Endothelial cell of umbilical vein (primary cell): ENCODE results near the gene ALPL. TPM values are rescaled to one million over a fixed set of nuclear protein-coding genes. Genes with fewer than 3 reads are reported as not detected.

Source experiments
- BruUV-seq: library from RNA; stranded (reverse); fragments of 400-500 nt; replicated peaks from 2 replicates; lab custom pipeline; 2021; lab: Mats Ljungman, UMichigan
- CTCF ChIA-PET: fragments of 300-600, 350-600 bp; sonication (Branson Sonifier 250); formaldehyde crosslinking; loops from one replicate; lab custom pipeline; 2021; ENCODE audit warnings: antibody characterized with exemption, inconsistent platforms; lab: Charles Lee
- POLR2A ChIA-PET: fragments of 300-600, 350-600 bp; sonication (Branson Sonifier 250); formaldehyde crosslinking; loops from one replicate; lab custom pipeline; 2021; ENCODE audit warnings: antibody characterized with exemption, inconsistent platforms; lab: Charles Lee
- DNase-seq: peaks from one replicate; pipeline ENCODE4 v3.0.0-alpha.2; 2011; ENCODE audit warnings: low read depth, low spot score
- FAIRE-seq: peaks from 2 replicates; lab custom pipeline; 2011; peaks lifted over from hg19 to GRCh38; lab: Jason Lieb, UNC
- H2AFZ ChIP-seq: 2 replicates; pipeline ENCODE4 v1.6.0; 2012; ENCODE audit warnings: low read depth, low read length, control low read depth, inconsistent platforms
- H3K27ac ChIP-seq: 2 replicates; pipeline ENCODE4 v1.5.1; 2011; ENCODE audit warnings: low read depth, mild to moderate bottlenecking, control low read depth, low read length, moderate library complexity; ENCODE audit not compliant: insufficient read depth
- H3K27me3 ChIP-seq, 2 experiments: 2 replicates each; pipeline versions ENCODE4 v1.6.0 to v1.6.1; 2011; ENCODE audit warnings: low read length in 2 of 2, mixed read lengths in 1 of 2; ENCODE audit not compliant: control insufficient read depth in 2 of 2, insufficient read depth in 2 of 2
- H3K36me3 ChIP-seq, 2 experiments: 2 replicates in 1 of 2; 3 replicates in 1 of 2; pipeline ENCODE4 v1.5.1; 2011; ENCODE audit warnings: low read length in 2 of 2, mild to moderate bottlenecking in 1 of 2, moderate library complexity in 1 of 2; ENCODE audit not compliant: control insufficient read depth in 2 of 2, insufficient read depth in 2 of 2; ENCODE audit errors: extremely low read depth in 1 of 2
- H3K4me1 ChIP-seq: 3 replicates; pipeline ENCODE4 v1.5.1; 2011; ENCODE audit warnings: mild to moderate bottlenecking, low read length; ENCODE audit not compliant: control insufficient read depth, insufficient read depth; ENCODE audit errors: extremely low read depth
- H3K4me2 ChIP-seq: 2 replicates; pipeline ENCODE4 v1.6.1; 2011; ENCODE audit warnings: low read length, control low read depth, mixed read lengths; ENCODE audit not compliant: insufficient read depth
- H3K4me3 ChIP-seq, 3 experiments: fragments of 200-600 bp in 1 of 3; sonication (generic), shearing (Covaris generic) in 1 of 3; replicated peaks in 1 of 3; 2 replicates each; pipeline ENCODE4 v1.5.1; 2011 to 2016; ENCODE audit warnings: control low read depth in 3 of 3, low read length in 3 of 3, mild to moderate bottlenecking in 2 of 3, inconsistent platforms in 1 of 3, low read depth in 1 of 3, moderate library complexity in 1 of 3; ENCODE audit not compliant: insufficient read depth in 1 of 3
- H3K79me2 ChIP-seq: 2 replicates; pipeline ENCODE4 v1.6.0; 2012; ENCODE audit warnings: low read length, inconsistent platforms; ENCODE audit not compliant: control insufficient read depth, insufficient read depth
- H3K9ac ChIP-seq: replicated peaks from 2 replicates; pipeline ENCODE3; 2011; ENCODE audit warnings: low read length, control low read depth; ENCODE audit not compliant: insufficient read depth; ENCODE audit errors: extremely low read depth
- H3K9me1 ChIP-seq: replicated peaks from 3 replicates; pipeline ENCODE4 v1.6.0; 2011; ENCODE audit warnings: mild to moderate bottlenecking, low read length; ENCODE audit not compliant: control insufficient read depth, insufficient read depth; ENCODE audit errors: extremely low read depth
- H3K9me3 ChIP-seq: replicated peaks from 2 replicates; pipeline ENCODE4 v1.5.1; 2012; ENCODE audit warnings: low read length, inconsistent platforms; ENCODE audit not compliant: control insufficient read depth, insufficient read depth
- H4K20me1 ChIP-seq: replicated peaks from 2 replicates; pipeline ENCODE3; 2011; ENCODE audit warnings: mild to moderate bottlenecking, low read length; ENCODE audit not compliant: control insufficient read depth, insufficient read depth; ENCODE audit errors: extremely low read depth
- EZH2 ChIP-seq: IDR thresholded peaks from 2 replicates; pipeline ENCODE4 v1.6.1; 2012; ENCODE audit warnings: borderline replicate concordance, low read depth, mild to moderate bottlenecking, moderate library complexity, low read length, inconsistent platforms; ENCODE audit not compliant: severe bottlenecking
- FOS ChIP-seq: IDR thresholded peaks from 2 replicates; pipeline ENCODE4 v1.6.1; 2011; ENCODE audit warnings: mild to moderate bottlenecking, low read length, moderate library complexity, borderline replicate concordance; ENCODE audit not compliant: insufficient read depth
- GATA2 ChIP-seq: IDR thresholded peaks from 2 replicates; pipeline ENCODE4 v1.7.0; 2011; ENCODE audit warnings: low read depth, mild to moderate bottlenecking, moderate library complexity, mixed read lengths, low read length; ENCODE audit not compliant: insufficient read length, insufficient read depth
- JUN ChIP-seq: IDR thresholded peaks from 2 replicates; pipeline ENCODE4 v1.6.1; 2011; ENCODE audit warnings: borderline replicate concordance, low read depth; ENCODE audit not compliant: insufficient read length, insufficient read depth
- MYC ChIP-seq: IDR thresholded peaks from one replicate; pipeline ENCODE4 v1.6.1; 2011; ENCODE audit warnings: mild to moderate bottlenecking, low read depth, low read length
- POLR2A ChIP-seq: IDR thresholded peaks from 2 replicates; pipeline ENCODE4 v1.6.1; 2012; ENCODE audit warnings: low read depth, mild to moderate bottlenecking, control low read depth, low read length
- POLR2AphosphoS5 ChIP-seq: IDR thresholded peaks from 2 replicates; pipeline ENCODE4 v1.6.1; 2012; ENCODE audit warnings: low read depth, mild to moderate bottlenecking, control low read depth, low read length, moderate library complexity; ENCODE audit not compliant: insufficient read depth
- dilution Hi-C: fragments of 300-500 bp; cut with MboI; formaldehyde crosslinking; loops from one replicate; pipeline ENCODE4 v1.15.0; 2019; ENCODE audit warnings: low sequenced_read_pairs; ENCODE audit not compliant: extremely low pct_ligation_motif_present
- intact Hi-C: fragments of 100-400 bp; cut with micrococcal nuclease; formaldehyde crosslinking; loops from one replicate; pipeline ENCODE4 v1.10.0; 2022
- polyA plus RNA-seq, 4 experiments: library from polyadenylated mRNA; depleted of rRNA in 3 of 4; stranded (reverse) in 3 of 4; unstranded in 1 of 4; fragments of >200 nt; gene quantifications; 2 replicates each; pipeline versions ENCODE4 v1.2.1 to v1.2.3, GENCODE V29; 2011 to 2012; ENCODE audit warnings: missing spikeins in 1 of 4
- total RNA-seq: library from RNA; stranded (reverse); gene quantifications from 2 replicates; pipeline ENCODE4 v1.2.3, GENCODE V29; 2021
- TF ChIP-seq, protein P1 (sequence below): IDR thresholded peaks from 2 replicates; pipeline ENCODE4 v1.6.1; 2011; ENCODE audit not compliant: insufficient read depth, insufficient read length
- TF ChIP-seq, protein P2 (sequence below), 2 donors: IDR thresholded peaks; 1 replicate in 1 of 2; 2 replicates in 1 of 2; pipeline ENCODE4 v1.5.1; 2011; ENCODE audit warnings: low read length in 2 of 2, mild to moderate bottlenecking in 2 of 2, moderate library complexity in 2 of 2, control low read depth in 1 of 2, inconsistent platforms in 1 of 2, low read depth in 1 of 2; ENCODE audit not compliant: insufficient read depth in 1 of 2; ENCODE audit errors: extremely low read depth in 1 of 2

Gene ALPL
- total and polyA plus RNA-seq, 2 donors (not counting 3 experiments of a cell fraction or from before 2014, with no cell fraction given) = 0.38 to 0.92 TPM

DNA sequence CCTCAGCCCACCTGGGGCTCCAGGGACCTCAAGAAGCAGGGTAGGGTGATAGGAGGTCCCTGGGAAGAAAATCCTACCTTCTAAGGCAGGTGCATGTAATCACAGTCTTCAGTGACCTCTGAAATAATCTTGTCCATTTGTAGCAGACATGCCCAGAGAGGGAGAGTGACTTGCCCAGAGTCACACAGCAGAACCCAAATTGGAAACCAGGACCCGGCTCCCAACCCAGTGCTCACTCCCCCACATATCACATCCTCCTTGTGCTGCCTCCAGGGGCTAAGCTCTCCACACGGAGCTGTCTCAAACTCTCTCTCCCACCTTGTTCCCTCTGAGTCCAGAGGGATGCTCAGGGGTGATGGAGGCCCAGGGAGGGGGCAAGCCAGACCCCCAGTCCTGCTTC lies 87.4 kb downstream of the ALPL start:
- no peak overlapping the region for H3K4me2 ChIP-seq
- TF ChIP-seq, protein P1, sequence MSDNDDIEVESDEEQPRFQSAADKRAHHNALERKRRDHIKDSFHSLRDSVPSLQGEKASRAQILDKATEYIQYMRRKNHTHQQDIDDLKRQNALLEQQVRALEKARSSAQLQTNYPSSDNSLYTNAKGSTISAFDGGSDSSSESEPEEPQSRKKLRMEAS = no peak
- TF ChIP-seq, protein P2, sequence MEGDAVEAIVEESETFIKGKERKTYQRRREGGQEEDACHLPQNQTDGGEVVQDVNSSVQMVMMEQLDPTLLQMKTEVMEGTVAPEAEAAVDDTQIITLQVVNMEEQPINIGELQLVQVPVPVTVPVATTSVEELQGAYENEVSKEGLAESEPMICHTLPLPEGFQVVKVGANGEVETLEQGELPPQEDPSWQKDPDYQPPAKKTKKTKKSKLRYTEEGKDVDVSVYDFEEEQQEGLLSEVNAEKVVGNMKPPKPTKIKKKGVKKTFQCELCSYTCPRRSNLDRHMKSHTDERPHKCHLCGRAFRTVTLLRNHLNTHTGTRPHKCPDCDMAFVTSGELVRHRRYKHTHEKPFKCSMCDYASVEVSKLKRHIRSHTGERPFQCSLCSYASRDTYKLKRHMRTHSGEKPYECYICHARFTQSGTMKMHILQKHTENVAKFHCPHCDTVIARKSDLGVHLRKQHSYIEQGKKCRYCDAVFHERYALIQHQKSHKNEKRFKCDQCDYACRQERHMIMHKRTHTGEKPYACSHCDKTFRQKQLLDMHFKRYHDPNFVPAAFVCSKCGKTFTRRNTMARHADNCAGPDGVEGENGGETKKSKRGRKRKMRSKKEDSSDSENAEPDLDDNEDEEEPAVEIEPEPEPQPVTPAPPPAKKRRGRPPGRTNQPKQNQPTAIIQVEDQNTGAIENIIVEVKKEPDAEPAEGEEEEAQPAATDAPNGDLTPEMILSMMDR (IDR thresholded peaks at IDR 0.05; ENCODE audit: extremely low read depth in 1 of 2, insufficient read depth in 1 of 2, low read depth in 1 of 2, low read length in 2 of 2) = no peak
- peaks cover 0 to 3% of the 10 kb centered on the region in 2 experiments for H3K27me3 ChIP-seq
- H3K9ac ChIP-seq = no peak overlapping the region
- no peaks in the 10 kb centered on the region for H3K79me2 ChIP-seq
- no peak overlapping the region for H3K4me3 ChIP-seq
- CTCF ChIA-PET = interaction anchor here (1.0 to 3.3 kb wide), 7 partner anchors 48 to 228 kb away, joined by 3 to 71 read pairs (median 5); partner anchors contain the start of gene ALPL
- H3K4me1 ChIP-seq = no peaks in the 10 kb centered on the region
- FAIRE-seq = no peak
- POLR2A ChIA-PET = no interaction called here
- H3K36me3 ChIP-seq = no peaks in the 10 kb centered on the region
- H3K27ac ChIP-seq = no peak overlapping the region
- no TSS peak for BruUV-seq
- intact Hi-C loops (no loop called here), dilution Hi-C loops (no loop called here)
- H4K20me1 ChIP-seq = no peaks in the 10 kb centered on the region
- H2AFZ ChIP-seq = no peak overlapping the region
- DNase-seq = no peak
- H3K9me1 ChIP-seq = no peaks in the 10 kb centered on the region
- no peaks in the 10 kb centered on the region for H3K9me3 ChIP-seq

DNA sequence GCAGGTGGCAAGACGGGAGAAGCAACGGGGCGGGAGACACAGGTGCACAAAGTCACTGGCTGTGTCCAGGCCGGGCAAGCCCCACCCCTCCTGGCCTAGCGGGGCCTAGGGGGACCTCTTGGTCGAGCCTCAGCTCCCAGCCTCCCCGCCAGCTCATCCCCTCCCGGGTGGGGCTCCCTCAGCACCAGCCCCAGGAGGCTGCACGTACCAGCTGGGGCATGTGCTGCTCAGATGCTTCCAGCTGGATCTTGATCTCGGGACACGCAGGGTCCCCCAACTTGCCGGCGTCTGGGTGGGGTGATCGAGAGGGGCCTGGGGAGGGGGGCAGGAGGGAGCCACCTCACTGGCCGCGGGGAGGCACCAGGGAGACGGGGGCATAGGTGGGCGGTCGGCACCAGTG lies 88.5 kb downstream of the ALPL start:
- H3K4me1 ChIP-seq = no peaks in the 10 kb centered on the region
- FAIRE-seq (no peak), DNase-seq (no peak)
- H3K27me3 ChIP-seq = peaks cover 0 to 3% of the 10 kb centered on the region in 2 experiments
- POLR2A ChIA-PET = no interaction called here
- CTCF ChIA-PET = interaction anchor here (0.8 to 3.3 kb wide), 2 partner anchors 9 to 227 kb away, joined by 3 to 71 read pairs; no protein-coding TSS in a partner anchor
- TF ChIP-seq JUN = no peak
- no peak for TF ChIP-seq MYC
- TF ChIP-seq FOS = no peak
- TF ChIP-seq GATA2 = no peak
- no peak for TF ChIP-seq POLR2AphosphoS5
- no peak for TF ChIP-seq EZH2
- TF ChIP-seq, protein P1 = no peak
- TF ChIP-seq, protein P2 (IDR thresholded peaks at IDR 0.05; ENCODE audit: extremely low read depth in 1 of 2, insufficient read depth in 1 of 2, low read depth in 1 of 2, low read length in 2 of 2) = no peak
- TF ChIP-seq POLR2A = no peak
- H3K9me3 ChIP-seq = no peaks in the 10 kb centered on the region
- H3K9ac ChIP-seq = no peak overlapping the region
- H4K20me1 ChIP-seq = no peaks in the 10 kb centered on the region
- dilution Hi-C loops (no loop called here), intact Hi-C loops (no loop called here)
- no peak overlapping the region for H3K4me3 ChIP-seq
- H3K36me3 ChIP-seq = no peaks in the 10 kb centered on the region
- no peaks in the 10 kb centered on the region for H3K79me2 ChIP-seq
- BruUV-seq = no TSS peak
- H3K4me2 ChIP-seq = no peak overlapping the region
- no peaks in the 10 kb centered on the region for H3K9me1 ChIP-seq
- no peak overlapping the region for H3K27ac ChIP-seq
- no peak overlapping the region for H2AFZ ChIP-seq
